Parathyroid adenoma (tissue), 2 donors: ENCODE results near the gene PABPN1.

ENCODE experiments used
- H2AFZ ChIP-seq: fragments of 300-600 bp; sonication (generic); one replicate; pipeline ENCODE4 v1.7.0; 2017; ENCODE audit warnings: antibody characterized with exemption, mild to moderate bottlenecking
- H3K27ac ChIP-seq: fragments of 300-600 bp; sonication (generic); one replicate; pipeline ENCODE4 v1.7.0; 2017
- H3K27me3 ChIP-seq: fragments of 300-600 bp; sonication (generic); one replicate; pipeline ENCODE4 v1.7.0; 2017; ENCODE audit warnings: low read length; ENCODE audit not compliant: control insufficient read depth, insufficient read depth
- H3K36me3 ChIP-seq: fragments of 300-600 bp; sonication (generic); one replicate; pipeline ENCODE4 v1.7.0; 2017; ENCODE audit warnings: low read length; ENCODE audit not compliant: control insufficient read depth, insufficient read depth
- H3K4me1 ChIP-seq: fragments of 300-600 bp; sonication (generic); one replicate; pipeline ENCODE4 v1.7.0; 2017; ENCODE audit warnings: control low read depth
- H3K4me2 ChIP-seq: fragments of 300-600 bp; sonication (generic); one replicate; pipeline ENCODE4 v1.7.0; 2017; ENCODE audit warnings: low read length
- H3K4me3 ChIP-seq: fragments of 300-600 bp; sonication (generic); one replicate; pipeline ENCODE4 v1.7.0; 2017; ENCODE audit warnings: low read depth, low read length
- H3K79me2 ChIP-seq: fragments of 300-600 bp; sonication (generic); one replicate; pipeline ENCODE4 v1.7.0; 2017; ENCODE audit warnings: control low read depth
- H3K9ac ChIP-seq: fragments of 300-600 bp; sonication (generic); one replicate; pipeline ENCODE4 v1.7.0; 2017; ENCODE audit warnings: mild to moderate bottlenecking
- H3K9me3 ChIP-seq: fragments of 300-600 bp; sonication (generic); one replicate; pipeline ENCODE4 v1.7.0; 2017; ENCODE audit warnings: low read length; ENCODE audit not compliant: control insufficient read depth
- CTCF ChIP-seq: fragments of 300-600 bp; sonication (generic); IDR thresholded peaks from one replicate; pipeline ENCODE4 v1.7.0; 2017; ENCODE audit warnings: antibody characterized with exemption, mild to moderate bottlenecking
- donor health status: primary hyperparathyroidism.

PABPN1 gene

DNA sequence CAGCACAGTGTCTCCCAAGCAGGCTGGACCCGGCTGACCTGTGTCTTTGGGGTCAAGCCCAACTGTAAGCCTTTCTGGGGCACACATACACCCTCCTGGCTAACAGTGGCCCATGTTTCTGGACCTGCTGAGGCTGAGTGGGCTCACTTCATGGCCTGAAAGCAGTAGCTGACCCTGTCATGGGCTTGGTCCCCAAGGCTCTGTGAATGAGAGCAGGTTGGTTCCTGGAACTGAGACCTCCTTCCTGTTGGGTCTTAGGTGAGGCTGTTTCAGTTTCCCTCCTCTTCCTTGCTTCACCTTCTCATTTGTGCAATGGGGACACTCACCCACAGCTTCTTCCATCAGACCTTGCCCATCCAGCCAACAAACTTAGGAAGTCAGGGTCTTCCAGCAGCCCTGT lies 50.6 kb downstream of the PABPN1 start:
- Histone ChIP-seq H3K9me3 (no peaks in the 10 kb centered on the region), H3K4me2 (no peak overlapping the region), H2AFZ (no peak overlapping the region), H3K9ac (no peak overlapping the region), H3K36me3 (no peaks in the 10 kb centered on the region), H3K4me1 (peaks cover 1% of the 10 kb centered on the region), H3K27ac (no peak overlapping the region), H3K79me2 (no peaks in the 10 kb centered on the region), H3K27me3 (no peaks in the 10 kb centered on the region), H3K4me3 (no peak overlapping the region)
- TF ChIP-seq CTCF: no peak

- H2AFZ ChIP-seq: no peak within 1 kb of the TSS
- no peak within 1 kb of the TSS for H3K9ac ChIP-seq
- no peaks in the 10 kb centered on the region for H3K27me3 ChIP-seq
- H3K4me3 ChIP-seq: no peak within 1 kb of the TSS
- H3K9me3 ChIP-seq: no peaks in the 10 kb centered on the region
- no peak within 1 kb of the TSS for H3K27ac ChIP-seq
- no peaks in the 10 kb centered on the region for H3K36me3 ChIP-seq
- H3K79me2 ChIP-seq: no peaks in the 10 kb centered on the region
- TF ChIP-seq CTCF: no peak
- H3K4me1 ChIP-seq: no peaks in the 10 kb centered on the region
- H3K4me2 ChIP-seq: no peak within 1 kb of the TSS
Measured at GRCh38 chr14:23372509-23372908, 51.3 kb downstream of the PABPN1 start, which contains the start of gene IL25. Gene IL25, plus strand, starts transcription at chr14:23372809.

GRCh38 chr14:23373041-23373440 lies 51.8 kb downstream of the PABPN1 start:
- Histone ChIP-seq H3K79me2 (no peaks in the 10 kb centered on the region), H3K27ac (no peak overlapping the region), H2AFZ (no peak overlapping the region), H3K4me2 (no peak overlapping the region), H3K27me3 (no peaks in the 10 kb centered on the region), H3K4me1 (no peaks in the 10 kb centered on the region), H3K9ac (no peak overlapping the region), H3K9me3 (no peaks in the 10 kb centered on the region), H3K36me3 (no peaks in the 10 kb centered on the region), H3K4me3 (no peak overlapping the region)
- TF ChIP-seq CTCF: no peak
